GM18511 (cell line): ENCODE results near the gene PTK6.
"Not testable (repeated sequence)": the region's sequence is repeated elsewhere in the genome, so short reads cannot be mapped to it uniquely, and the experiment has no call there.

Experiments
- ATAC-seq: cut with Tn5 transposase; IDR thresholded peaks from one replicate; pipeline ENCODE4 v1.9.1; 2021; ENCODE audit warnings: mild to moderate bottlenecking, moderate library complexity; ENCODE audit not compliant: unreplicated experiment

Gene PTK6

GRCh38 chr20:63483834-63484233 lies 53.3 kb downstream of the PTK6 start:
- ATAC-seq = no peak

GRCh38 chr20:63482021-63482587 lies 55.1 kb downstream of the PTK6 start:
- ATAC-seq = no peak

- no peak for ATAC-seq
These were observed 55.7 kb downstream of the PTK6 start for GRCh38 chr20:63481503-63481902.

- ATAC-seq = not testable (repeated sequence)
These were observed 57.3 kb downstream of the PTK6 start for GRCh38 chr20:63479695-63480419.

- ATAC-seq = no peak
These were observed 58.6 kb downstream of the PTK6 start for GRCh38 chr20:63478346-63479302.
